Stimulated activated naive CD4-positive, alpha-beta T cell treated with Interleukin-2 at 50 U/mL for 16 hours (primary cell): ENCODE results near the gene MBP.
"Not testable (repeated sequence)": the region's sequence is repeated elsewhere in the genome, so short reads cannot be mapped to it uniquely, and the experiment has no call there.

Experiments used
- DNase-seq: peaks from one replicate; lab custom pipeline; 2025; lab: John Stamatoyannopoulos, UW

The MBP gene

GRCh38 chr18:77004555-77005380 is 127.8 kb downstream of the MBP start:
- DNase-seq = no peak

GRCh38 chr18:77003316-77003715 is 129.3 kb downstream of the MBP start:
- no peak for DNase-seq

- no peak for DNase-seq
Observed at GRCh38 chr18:77002496-77002895, 130.1 kb downstream of the MBP start.

- no peak for DNase-seq
Observed at GRCh38 chr18:77001979-77002378, 130.6 kb downstream of the MBP start.

GRCh38 chr18:77001041-77001440 is 131.5 kb downstream of the MBP start:
- no peak for DNase-seq

GRCh38 chr18:77000527-77000926 is 132.1 kb downstream of the MBP start:
- DNase-seq = peak; percentile 6

- DNase-seq = no peak
Observed at GRCh38 chr18:76999077-76999476, 133.5 kb downstream of the MBP start.

- DNase-seq = no peak
Observed at GRCh38 chr18:76997951-76998808, 134.4 kb downstream of the MBP start.

GRCh38 chr18:76996429-76996828 is 136.2 kb downstream of the MBP start:
- DNase-seq = no peak

- DNase-seq = no peak
Observed at GRCh38 chr18:76995896-76996295, 136.7 kb downstream of the MBP start.

- DNase-seq = no peak
Observed at GRCh38 chr18:76994086-76994654, 138.4 kb downstream of the MBP start.

- DNase-seq = no peak
Observed at GRCh38 chr18:76993573-76993972, 139.0 kb downstream of the MBP start.

GRCh38 chr18:76993085-76993382 is 139.5 kb downstream of the MBP start:
- no peak for DNase-seq

- no peak for DNase-seq
Observed at GRCh38 chr18:76992226-76993084, 140.1 kb downstream of the MBP start.

GRCh38 chr18:76991021-76991688 is 141.4 kb downstream of the MBP start:
- DNase-seq = no peak

GRCh38 chr18:76990343-76991020 is 142.1 kb downstream of the MBP start:
- DNase-seq = not testable (repeated sequence)

- DNase-seq = no peak
Observed at GRCh38 chr18:76989647-76990190, 142.9 kb downstream of the MBP start.

GRCh38 chr18:76988827-76989646 is 143.5 kb downstream of the MBP start:
- DNase-seq = no peak

GRCh38 chr18:76988031-76988826 is 144.4 kb downstream of the MBP start:
- no peak for DNase-seq
